Smooth muscle cell of the brain vasculature (primary cell): ENCODE measurements around the gene DVL1.

ENCODE experiments used
- DNase-seq: peaks from one replicate; pipeline ENCODE4 v3.0.0-alpha.2; 2012; ENCODE audit warnings: low read depth, low spot score

DVL1 gene

GRCh38 chr1:1356796-1357401 is 7.7 kb upstream of the DVL1 start:
- no peak for DNase-seq

DNA sequence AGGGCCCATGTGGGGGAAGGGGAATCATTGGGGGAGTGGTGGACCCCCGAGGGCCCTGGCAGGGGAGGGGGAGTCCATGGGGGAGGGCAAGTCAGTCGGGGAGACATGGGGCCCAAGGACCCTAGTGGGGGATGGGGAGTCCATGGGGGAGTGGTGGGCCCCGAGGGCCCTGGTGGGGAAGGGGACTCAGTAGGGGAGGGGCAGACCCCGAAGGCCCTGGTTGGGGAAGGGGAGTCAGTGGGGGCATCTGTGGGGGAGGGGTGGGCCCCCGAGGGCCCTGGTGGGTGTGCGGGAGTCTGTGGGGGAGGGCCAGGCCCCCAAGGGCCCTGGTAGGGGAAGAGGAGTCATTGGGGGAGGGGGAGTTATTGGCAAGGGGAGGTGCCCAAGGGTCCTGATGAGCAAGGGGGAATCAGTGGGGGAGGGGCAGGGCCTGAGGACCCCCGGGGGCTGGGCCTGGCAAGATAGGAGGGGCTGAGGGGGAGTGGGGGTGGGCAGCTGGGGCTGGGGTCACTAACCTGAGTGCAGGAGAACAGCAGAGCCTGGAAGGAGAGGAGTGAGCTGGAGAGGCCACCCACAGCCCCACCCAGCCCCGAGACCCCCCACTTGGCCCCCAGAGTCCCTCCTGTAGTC is 7.1 kb upstream of the DVL1 start:
- DNase-seq, result no peak

GRCh38 chr1:1355416-1355815 is 6.2 kb upstream of the DVL1 start:
- DNase-seq, result no peak

DNA sequence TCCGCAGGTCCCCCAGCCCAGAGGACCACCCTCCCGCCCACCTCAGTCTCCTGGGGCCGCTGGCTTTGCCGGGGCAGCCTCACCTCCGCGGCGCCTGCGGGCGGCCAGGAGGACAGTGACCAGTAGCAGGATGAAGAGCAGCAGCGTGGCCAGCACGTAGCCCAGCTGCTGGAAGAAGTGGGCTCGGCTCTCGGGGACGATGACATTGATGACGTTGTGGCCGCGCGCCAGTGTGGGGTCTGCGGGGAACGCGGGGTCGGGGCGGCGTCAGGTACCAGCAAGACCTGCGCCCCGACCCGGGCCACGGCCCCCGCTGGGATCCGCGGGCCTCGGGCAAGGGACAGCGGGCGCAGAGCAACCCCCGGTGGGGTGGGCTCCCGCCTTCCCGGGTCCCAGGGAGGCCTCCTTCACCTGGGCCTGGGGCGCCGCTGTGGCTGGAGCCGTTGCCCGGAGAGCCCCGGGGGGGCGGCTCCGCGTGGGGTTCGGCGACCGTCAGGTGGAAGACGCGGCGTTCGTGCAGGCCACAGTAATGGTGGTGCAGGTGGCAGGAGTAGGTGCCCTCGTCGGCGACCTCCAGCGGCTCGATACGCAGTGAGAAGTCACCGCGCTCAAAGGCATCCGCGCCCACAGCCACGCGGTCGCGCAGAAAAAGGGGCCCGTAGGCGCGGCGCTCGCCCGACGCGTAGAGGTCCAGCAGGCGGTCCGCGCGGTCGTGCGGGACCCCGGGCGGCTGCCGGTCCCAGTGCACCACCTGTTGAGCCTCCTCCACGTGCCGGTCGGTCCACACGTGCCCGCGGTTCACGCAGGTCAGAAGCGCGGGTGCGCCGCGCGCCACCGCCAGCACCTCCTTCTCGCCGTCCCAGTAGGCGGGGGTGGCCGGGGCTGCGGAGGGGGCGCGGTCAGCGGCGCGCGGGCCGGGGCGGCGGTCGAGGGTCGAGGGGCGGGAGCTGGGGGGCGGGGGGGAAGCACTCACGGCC is 5.3 kb upstream of the DVL1 start:
- DNase-seq, result no peak

- DNase-seq, result no peak
These were observed 4.4 kb upstream of the DVL1 start for GRCh38 chr1:1353389-1354151.

GRCh38 chr1:1352786-1353388 is 3.7 kb upstream of the DVL1 start:
- DNase-seq, result no peak

GRCh38 chr1:1351511-1352427 is 2.6 kb upstream of the DVL1 start:
- no peak for DNase-seq

DNA sequence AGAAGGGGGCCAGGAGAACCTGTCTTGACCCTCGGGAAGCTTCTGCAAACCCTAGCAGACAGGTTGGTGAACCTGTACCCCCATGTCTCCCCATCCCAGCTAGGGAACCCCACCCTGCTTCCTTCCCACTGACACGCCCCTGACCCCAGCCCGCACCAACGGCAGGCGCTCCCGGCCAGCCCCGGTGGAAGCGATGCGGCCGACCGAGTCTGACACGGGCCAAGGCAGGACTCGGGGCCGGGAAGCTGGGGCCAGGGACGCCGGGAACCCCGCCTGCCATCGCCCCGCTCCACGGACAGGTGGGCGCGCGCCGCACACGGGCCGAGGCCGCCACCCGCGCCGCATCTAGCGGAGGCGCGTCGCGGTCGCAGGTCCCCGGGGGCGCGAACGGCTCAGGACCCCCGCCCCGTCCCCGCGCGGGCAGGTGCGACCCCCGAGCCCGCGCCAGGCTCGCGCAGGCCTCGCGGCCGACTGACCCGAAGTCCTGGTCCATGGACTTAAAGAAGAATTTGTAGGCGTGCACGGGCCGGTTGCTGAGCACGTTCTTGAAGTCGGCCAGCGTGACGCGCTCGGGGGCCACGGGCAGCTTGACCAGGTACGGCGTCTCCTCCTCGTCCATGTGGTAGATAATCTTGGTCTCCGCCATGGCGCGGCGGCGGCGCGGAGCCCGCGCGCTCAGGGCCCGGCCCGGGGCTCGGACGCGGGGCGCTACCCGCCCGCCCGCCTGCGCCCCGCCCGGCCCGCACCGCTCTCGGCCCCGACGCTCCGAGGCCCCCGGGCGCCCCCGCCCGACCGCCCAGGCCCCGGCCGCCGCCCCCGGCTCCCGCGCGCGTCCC is 580 bp downstream of the DVL1 start:
- no peak for DNase-seq

DNA sequence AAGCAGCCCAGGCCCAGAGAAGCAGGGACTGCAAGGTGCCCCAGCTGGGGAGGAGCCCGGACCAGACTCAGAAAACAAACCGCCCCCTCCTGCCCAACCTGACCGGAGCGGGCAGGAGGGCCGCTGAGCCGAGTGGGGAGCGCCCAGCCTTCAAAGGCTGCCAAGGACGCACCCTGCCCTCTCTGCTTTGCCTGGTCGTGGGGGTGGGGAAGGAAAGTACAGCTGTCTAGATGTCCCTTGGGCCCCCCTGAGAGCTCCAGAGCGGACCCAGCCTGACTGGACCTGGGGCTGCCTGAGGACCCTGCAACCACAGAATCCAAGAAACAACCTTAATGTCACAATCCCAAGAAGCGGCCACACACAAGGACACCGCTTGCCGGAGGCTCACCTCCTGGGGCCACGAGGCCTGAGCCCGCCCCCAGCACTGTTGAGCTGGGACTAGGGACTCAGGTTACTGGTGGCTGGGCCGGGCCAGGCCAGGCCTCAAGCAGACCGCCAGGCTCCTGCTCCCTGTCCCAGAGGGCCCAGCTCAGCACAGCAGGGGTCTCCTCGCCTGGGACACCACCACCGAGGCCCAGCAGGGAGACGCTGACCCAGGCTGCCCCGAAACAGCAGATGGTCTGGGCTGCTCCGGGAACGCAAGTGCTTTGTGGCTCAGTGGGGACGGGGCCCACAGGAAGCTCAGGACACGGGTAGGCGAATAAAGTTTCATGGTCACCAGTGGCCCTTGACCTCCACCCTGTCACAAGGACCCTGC is 1.4 kb downstream of the DVL1 start:
- no peak for DNase-seq

DNA sequence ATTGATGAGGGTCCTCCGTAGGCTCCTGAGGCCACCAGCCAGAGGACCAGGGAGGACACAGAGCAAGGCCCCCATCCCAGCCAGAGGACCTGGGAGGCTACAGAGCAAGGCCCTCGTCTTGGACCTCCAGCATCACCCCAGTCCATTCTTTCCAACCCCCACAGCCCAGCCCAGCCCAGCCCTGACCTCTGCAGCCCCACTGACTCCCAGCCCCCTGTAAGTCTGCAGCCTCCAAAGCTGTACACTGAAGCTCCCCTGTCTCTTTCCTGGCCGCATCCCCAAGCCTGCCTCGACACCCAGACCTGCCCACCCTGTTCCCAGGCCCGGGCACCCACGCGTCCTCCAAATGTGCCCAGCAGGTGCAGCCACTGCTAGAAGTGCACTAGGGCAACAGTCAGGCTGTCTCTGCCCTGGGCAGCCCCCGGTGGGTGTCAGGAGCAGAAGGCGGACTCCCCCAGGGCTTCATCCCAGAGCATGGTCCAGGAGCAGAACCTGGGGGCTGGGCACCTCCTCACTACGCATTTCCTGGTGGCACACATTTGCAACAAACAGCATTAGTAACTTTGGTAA is 2.1 kb downstream of the DVL1 start:
- no peak for DNase-seq

DNA sequence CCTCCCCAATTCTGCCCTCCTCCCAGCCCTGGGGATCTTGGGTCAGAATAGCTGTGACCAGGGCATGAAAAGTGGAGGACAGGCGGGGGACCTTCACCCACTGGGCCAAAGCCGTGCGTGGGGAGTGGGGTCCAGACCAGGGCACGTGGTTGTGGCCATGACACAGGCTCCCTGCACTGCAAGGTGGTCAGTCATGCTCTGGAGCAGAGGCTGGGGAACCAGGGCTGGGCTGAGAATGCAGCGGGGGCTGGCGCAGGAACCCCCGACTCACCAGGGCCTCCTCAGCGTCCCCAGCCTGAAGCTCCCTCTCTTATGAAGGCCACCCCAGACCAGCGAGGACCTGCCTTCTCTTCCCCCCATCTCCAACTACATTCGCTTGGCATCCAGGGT is 2.7 kb downstream of the DVL1 start:
- DNase-seq, result no peak

GRCh38 chr1:1345860-1346500 is 3.2 kb downstream of the DVL1 start:
- DNase-seq, result no peak

DNA sequence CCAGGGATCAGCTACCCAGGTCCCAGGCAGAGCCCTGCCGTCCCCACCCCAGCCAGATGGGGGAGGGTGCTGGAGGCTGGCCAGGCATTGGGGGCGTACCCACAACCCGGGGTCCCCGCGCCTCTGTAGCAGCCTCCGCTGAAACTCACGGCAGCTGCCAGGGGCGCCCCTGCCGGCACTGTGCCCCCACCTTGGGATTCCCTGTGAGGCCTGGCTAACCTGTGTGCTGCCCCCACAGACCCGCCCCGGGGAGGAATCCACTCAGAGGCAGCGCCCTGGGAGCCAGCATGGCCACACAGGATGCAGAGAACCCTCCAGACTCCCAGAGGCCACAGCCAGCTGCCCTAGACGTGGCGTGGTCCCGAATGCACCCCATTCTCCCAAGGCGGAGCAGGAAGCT is 3.8 kb downstream of the DVL1 start:
- DNase-seq, result no peak

DNA sequence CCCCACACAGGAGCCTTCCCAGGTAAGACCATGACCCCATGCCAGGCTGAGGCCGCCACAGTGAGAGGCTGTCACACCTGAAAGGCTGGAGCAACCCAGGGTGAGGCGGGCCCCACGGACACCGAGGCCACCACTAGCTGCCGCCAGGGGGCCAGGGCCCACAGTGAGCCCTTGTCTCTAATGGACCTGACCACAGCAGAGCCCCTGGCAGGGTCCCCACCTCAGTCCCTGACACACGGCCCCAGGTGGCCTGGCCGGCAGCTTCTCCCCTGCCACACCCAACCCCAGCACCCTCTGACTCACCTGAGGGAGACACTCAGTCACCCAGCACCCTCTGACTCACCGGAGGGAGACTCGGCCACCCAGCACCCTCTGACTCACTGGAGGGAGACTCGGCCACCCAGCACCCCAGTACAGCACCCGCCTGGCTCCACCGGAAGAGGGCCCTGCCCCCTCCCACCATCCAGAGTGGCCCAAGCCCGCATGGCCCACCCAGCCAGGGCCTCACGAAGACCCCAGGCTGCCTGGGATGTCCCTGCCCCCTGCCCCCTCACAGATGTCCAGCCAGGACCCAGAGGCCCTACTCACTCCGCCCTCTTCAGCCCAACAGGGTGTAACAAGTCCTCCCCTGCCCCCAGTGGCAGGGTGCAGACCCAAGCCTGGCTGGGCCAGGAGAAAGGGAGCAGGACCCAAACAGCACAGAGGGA is 4.4 kb downstream of the DVL1 start:
- no peak for DNase-seq

DNA sequence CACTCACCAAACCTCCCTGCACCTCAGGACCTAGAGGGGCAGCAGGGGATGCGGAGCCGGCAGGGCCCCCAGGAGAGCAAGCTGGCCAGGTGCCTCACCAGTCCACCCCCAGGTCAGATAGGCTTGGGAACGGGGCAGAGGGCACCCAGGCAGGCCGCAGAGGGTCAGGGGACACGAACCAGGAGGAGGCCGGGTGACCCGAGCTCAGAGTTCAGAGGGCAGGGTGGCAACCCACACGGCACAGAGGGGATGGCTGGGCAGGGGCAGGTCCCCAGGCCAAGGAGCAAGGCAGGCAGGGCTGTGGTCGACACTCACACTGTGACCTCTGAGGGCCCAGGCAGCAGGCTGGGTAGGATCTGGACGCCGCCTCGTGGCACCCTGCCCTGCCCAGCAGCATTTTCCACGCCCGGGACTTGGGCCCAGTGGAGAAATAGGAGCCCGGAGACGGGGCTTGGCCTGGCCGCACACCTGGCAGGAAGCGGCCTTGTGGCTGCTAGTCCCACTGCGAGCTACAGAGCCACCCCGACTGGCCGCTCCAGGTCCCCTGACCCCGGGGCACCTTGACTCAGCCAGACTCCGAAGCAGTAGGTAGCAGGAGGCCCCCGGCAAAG is 5.3 kb downstream of the DVL1 start:
- no peak for DNase-seq

DNA sequence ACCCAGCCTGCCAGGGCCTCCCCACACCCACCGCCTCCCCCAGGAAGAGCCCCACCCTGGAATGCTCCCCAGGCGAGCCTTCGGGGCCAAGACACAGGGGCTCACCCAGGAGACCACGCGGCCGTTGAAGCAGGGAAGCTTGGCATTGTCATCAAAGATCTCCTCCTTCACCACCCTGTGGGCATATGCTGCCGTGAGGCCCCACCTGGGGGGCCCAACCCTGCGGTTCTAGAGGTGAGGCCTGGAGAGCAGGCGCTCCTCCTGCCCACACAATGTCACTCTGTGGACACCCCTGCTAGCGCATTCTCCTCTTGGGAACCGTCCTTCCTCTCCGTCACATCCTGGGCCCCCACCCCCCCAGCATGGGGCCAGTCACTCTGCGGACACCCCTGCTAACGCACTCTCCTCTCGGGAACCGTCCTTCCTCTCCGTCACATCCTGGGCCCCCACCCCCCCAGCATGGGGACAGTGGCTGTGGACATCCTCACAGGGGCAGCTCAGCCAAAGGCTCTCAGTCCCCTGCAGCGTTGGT is 6.6 kb downstream of the DVL1 start:
- DNase-seq, result no peak
